Stomach (tissue), 9 donors: ENCODE data around the gene CHST5. TPM values are rescaled to one million over a fixed set of nuclear protein-coding genes. Genes with fewer than 3 reads are reported as not detected.

Experiments used
- DNase-seq, 2 donors: peaks; one replicate each; pipeline versions ENCODE4 v3.0.0 to v3.0.0-alpha.2; 2013 to 2019
- H3K27ac ChIP-seq, 5 donors: fragments of 200-600 bp in 4 of 5; sonication (generic) in 4 of 5; one replicate each; pipeline ENCODE4 v1.5.1; 2013 to 2019; ENCODE audit warnings: mild to moderate bottlenecking in 1 of 5, moderate library complexity in 1 of 5
- H3K27me3 ChIP-seq, 3 donors: fragments of 200-600 bp; sonication (generic); one replicate each; pipeline ENCODE4 v1.5.1; 2017 to 2019; ENCODE audit warnings: mixed run types in 1 of 3
- H3K36me3 ChIP-seq, 4 donors: fragments of 200-600 bp; sonication (generic); 1 replicate in 3 of 4; 2 replicates in 1 of 4; pipeline ENCODE4 v1.5.1; 2016 to 2019
- H3K4me1 ChIP-seq, 4 donors: fragments of 200-600 bp; sonication (generic); one replicate each; pipeline ENCODE4 v1.5.1; 2016 to 2019
- H3K4me3 ChIP-seq, 4 donors: fragments of 200-600 bp; sonication (generic) in 3 of 4; one replicate each; pipeline ENCODE4 v1.5.1; 2016 to 2019; ENCODE audit warnings: mild to moderate bottlenecking in 1 of 4
- H3K9me3 ChIP-seq, 4 donors: fragments of 200-600 bp; sonication (generic); one replicate each; pipeline ENCODE4 v1.5.1; 2016 to 2019
- CTCF ChIP-seq, 7 experiments: fragments of 450-650 bp in 4 of 7; fragments of 200-600 bp in 3 of 7; sonication (generic) in 3 of 7; IDR thresholded peaks; one replicate each; pipeline ENCODE4 v1.5.1; 2016 to 2019; ENCODE audit warnings: antibody characterized with exemption in 7 of 7, control low read depth in 2 of 7, mild to moderate bottlenecking in 1 of 7
- EP300 ChIP-seq: sonication (generic); formaldehyde crosslinking; IDR thresholded peaks from one replicate; pipeline ENCODE4 v1.6.1; 2017; ENCODE audit warnings: antibody characterized with exemption
- POLR2A ChIP-seq, 4 donors: fragments of 450-650 bp; IDR thresholded peaks; one replicate each; pipeline ENCODE4 v1.6.1; 2016; ENCODE audit warnings: antibody characterized with exemption in 4 of 4, control low read depth in 2 of 4, mild to moderate bottlenecking in 1 of 4, moderate library complexity in 1 of 4
- POLR2AphosphoS5 ChIP-seq, 3 donors: sonication (generic); formaldehyde crosslinking; IDR thresholded peaks; one replicate each; pipeline ENCODE4 v1.6.1; 2016; ENCODE audit warnings: antibody characterized with exemption in 3 of 3
- WGBS, 5 donors: extraction: QIAGEN DNeasy Blood & Tissue Kit in 3 of 5; methylation state at CpG; one replicate each; pipeline versions ENCODE4 v1.1.5 to v1.1.7; 2013 to 2018; 5-methylcytosine and 5-hydroxymethylcytosine counted together
- intact Hi-C: fragments of 100-400 bp; cut with DNase I; formaldehyde crosslinking; loops from one replicate; pipeline ENCODE4 v1.15.1; 2023; ENCODE audit warnings: low total_unique reads
- polyA plus RNA-seq, 3 donors: library from polyadenylated mRNA; stranded (reverse); fragments of 200-250 nt; gene quantifications; one replicate each; pipeline ENCODE4 v1.2.3, GENCODE V29; 2013
- total RNA-seq, 5 donors: library from RNA; depleted of rRNA; stranded (reverse); fragments of >200 nt; gene quantifications; one replicate each; pipeline versions ENCODE4 v1.1.0 to v1.2.3, GENCODE V29; 2014 to 2016
- donor health status: healthy with polysubstance abuse.
- donor health status: Bipolar disorder and iron deficiency.
- donor health status: healthy.

Gene CHST5
- total and polyA plus RNA-seq, 8 donors = 0.05 to 23.2 (median 2.3) TPM; not detected in 3

- intact Hi-C loops = no loop called here
Observed at GRCh38 chr16:75486014-75486675, 49.8 kb downstream of the CHST5 start.

GRCh38 chr16:75485230-75486013 lies 50.5 kb downstream of the CHST5 start:
- peaks cover 0 to 20% (median 0%) of the 10 kb centered on the region in 3 donors for H3K27me3 ChIP-seq
- intact Hi-C loops = no loop called here
- H3K36me3 ChIP-seq = no peaks in the 10 kb centered on the region
- TF ChIP-seq EP300 (no peak), POLR2A (IDR thresholded peaks at IDR 0.05) (no peak), CTCF (IDR thresholded peaks at IDR 0.05) (no peak), POLR2AphosphoS5 (IDR thresholded peaks at IDR 0.05) (no peak)
- H3K4me1 ChIP-seq = no peaks in the 10 kb centered on the region
- H3K27ac ChIP-seq = no peak overlapping the region
- no peak for DNase-seq
- no peaks in the 10 kb centered on the region for H3K9me3 ChIP-seq
- H3K4me3 ChIP-seq = no peak overlapping the region
- 72 to 90% (median 85%) methylated on average over 7 of the region's 7 CpGs for WGBS, 5 donors

More at GRCh38 chr16:75486014-75486675, 49.8 kb downstream of the CHST5 start:
- no peak overlapping the region for H3K27ac ChIP-seq
- no peaks in the 10 kb centered on the region for H3K4me1 ChIP-seq
- WGBS, 5 donors = 56 to 74% (median 69%) methylated on average over 9 of the region's 9 CpGs
- DNase-seq = peak in 1 of 2 donors; percentile 53
- no peaks in the 10 kb centered on the region for H3K9me3 ChIP-seq
- no peak overlapping the region for H3K4me3 ChIP-seq
- H3K27me3 ChIP-seq = peaks cover 0 to 18% (median 0%) of the 10 kb centered on the region in 3 donors
- H3K36me3 ChIP-seq = no peaks in the 10 kb centered on the region
- TF ChIP-seq EP300 (no peak), POLR2AphosphoS5 (IDR thresholded peaks at IDR 0.05) (no peak), POLR2A (IDR thresholded peaks at IDR 0.05) (no peak), CTCF (IDR thresholded peaks at IDR 0.05) (no peak)

- H3K36me3 ChIP-seq = no peaks in the 10 kb centered on the region
- DNase-seq = no peak
- TF ChIP-seq EP300 (no peak), CTCF (IDR thresholded peaks at IDR 0.05) (no peak)
- no peaks in the 10 kb centered on the region for H3K9me3 ChIP-seq
- H3K4me1 ChIP-seq = no peaks in the 10 kb centered on the region
- no peak overlapping the region for H3K4me3 ChIP-seq
- WGBS, 5 donors = 56 to 75% (median 65%) methylated on average over 2 of the region's 2 CpGs
- intact Hi-C loops = no loop called here
- peaks cover 0 to 20% (median 0%) of the 10 kb centered on the region in 3 donors for H3K27me3 ChIP-seq
- no peak overlapping the region for H3K27ac ChIP-seq
Observed at GRCh38 chr16:75483222-75483621, 52.7 kb downstream of the CHST5 start.

- H3K27ac ChIP-seq = no peak overlapping the region
- DNase-seq = no peak
- H3K4me1 ChIP-seq = no peaks in the 10 kb centered on the region
- TF ChIP-seq CTCF (IDR thresholded peaks at IDR 0.05) (no peak), POLR2AphosphoS5 (IDR thresholded peaks at IDR 0.05) (no peak), EP300 (no peak), POLR2A (IDR thresholded peaks at IDR 0.05) (no peak)
- WGBS, 5 donors = 76 to 85% (median 81%) methylated on average over 12 to 14 of the region's 14 CpGs
- H3K4me3 ChIP-seq = no peak overlapping the region
- H3K27me3 ChIP-seq = peaks cover 0 to 20% (median 0%) of the 10 kb centered on the region in 3 donors
- intact Hi-C loops = no loop called here
- no peaks in the 10 kb centered on the region for H3K9me3 ChIP-seq
- H3K36me3 ChIP-seq = no peaks in the 10 kb centered on the region
Observed at GRCh38 chr16:75482434-75483205, 53.3 kb downstream of the CHST5 start.
